GM10266 (cell line): ENCODE data around the gene FAM200C.

Experiments used
- DNase-seq: peaks from one replicate; pipeline ENCODE4 v3.0.0; 2012; ENCODE audit errors: extremely low spot score
- CTCF ChIP-seq: IDR thresholded peaks from 2 replicates; pipeline ENCODE4 v1.5.1; 2012; ENCODE audit warnings: mild to moderate bottlenecking, low read depth; ENCODE audit not compliant: control insufficient read depth, insufficient read depth; ENCODE audit errors: missing control alignments

The FAM200C gene

DNA sequence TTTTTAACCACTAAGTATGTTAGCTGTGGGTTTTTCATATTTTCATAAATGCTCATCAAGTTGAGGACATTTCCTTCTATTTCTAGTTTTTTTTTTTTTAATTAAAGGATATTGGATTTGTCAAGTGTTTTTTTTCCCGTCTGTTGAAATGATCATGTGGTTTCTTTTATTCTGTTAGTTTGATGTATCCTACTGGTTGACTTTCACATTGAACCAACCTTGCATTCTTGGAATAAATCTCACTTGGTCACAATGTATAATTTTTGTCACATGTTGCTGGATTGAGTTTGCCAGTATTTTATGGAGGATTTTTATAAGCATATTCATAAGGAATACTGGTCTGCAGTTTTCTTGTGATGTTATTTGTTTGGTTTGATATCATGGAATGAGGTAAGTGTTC lies 12.4 kb downstream of the FAM200C start:
- no peak for DNase-seq
- TF ChIP-seq CTCF: no peak

DNA sequence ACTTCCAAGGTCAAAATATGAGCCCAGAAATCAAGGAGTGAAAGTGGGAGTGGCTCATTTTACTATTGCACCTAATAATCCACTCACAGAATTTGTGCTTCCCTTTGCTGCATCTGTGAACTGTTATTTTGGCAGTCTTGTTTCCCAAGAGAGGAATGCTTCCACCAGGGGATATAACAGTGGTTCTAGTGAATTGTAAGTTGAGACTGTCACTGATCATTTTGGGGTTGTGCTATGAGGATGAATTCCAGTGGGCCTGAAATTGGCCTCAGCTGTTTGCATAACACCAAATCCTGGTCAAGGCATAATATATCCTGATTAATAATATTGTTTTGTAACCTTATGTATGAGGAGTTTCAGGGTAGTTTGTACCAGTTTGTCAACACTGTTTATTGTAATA lies 14.4 kb downstream of the FAM200C start:
- DNase-seq: no peak

DNA sequence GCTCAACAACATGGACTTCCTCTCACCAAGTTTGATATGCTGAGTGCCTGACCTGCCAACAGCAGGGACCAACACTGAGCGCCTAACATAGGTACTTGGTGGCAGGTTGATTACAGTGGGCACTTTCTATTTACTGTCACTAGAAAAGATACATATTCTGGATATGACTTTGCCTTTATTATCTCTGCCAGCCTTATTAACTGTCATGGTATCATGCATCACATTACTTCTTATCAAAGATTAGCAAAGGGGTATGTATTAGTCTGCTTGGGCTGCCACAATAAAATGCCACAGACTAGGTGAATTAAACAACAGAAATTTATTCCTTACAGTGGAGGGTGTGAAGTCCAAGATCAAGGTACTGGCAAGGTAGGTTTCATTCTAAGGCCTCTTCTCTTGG lies 15.2 kb downstream of the FAM200C start:
- DNase-seq: no peak
- TF ChIP-seq CTCF: no peak

More for the DNA sequence above, 14.4 kb downstream of the FAM200C start:
- TF ChIP-seq CTCF: no peak

GRCh38 chr5:160382346-160382745 lies 17.5 kb downstream of the FAM200C start:
- no peak for TF ChIP-seq CTCF

GRCh38 chr5:160380041-160380440 lies 19.8 kb downstream of the FAM200C start:
- no peak for DNase-seq

More at GRCh38 chr5:160382346-160382745, 17.5 kb downstream of the FAM200C start:
- no peak for DNase-seq

DNA sequence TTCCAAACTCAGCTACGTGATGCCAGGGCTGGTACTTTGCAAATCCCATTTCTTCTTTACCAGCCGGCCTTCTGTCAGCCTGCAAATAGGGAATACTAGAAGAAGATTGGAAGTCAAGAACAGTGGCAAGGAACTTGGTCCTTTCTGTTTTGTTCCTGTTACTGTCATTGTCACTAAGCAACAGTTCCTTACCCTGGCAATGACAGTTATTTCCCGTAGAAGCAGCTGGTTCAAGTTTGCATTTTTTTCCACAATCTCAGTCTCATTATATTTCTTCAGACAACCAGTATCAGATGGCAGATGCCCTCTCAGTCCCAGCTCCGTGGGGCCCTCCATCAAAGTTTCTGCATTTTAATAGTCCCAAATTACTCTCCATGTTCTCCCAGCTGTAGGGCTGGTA lies 20.3 kb downstream of the FAM200C start:
- no peak for DNase-seq
- no peak for TF ChIP-seq CTCF

More at GRCh38 chr5:160380041-160380440, 19.8 kb downstream of the FAM200C start:
- no peak for TF ChIP-seq CTCF

DNA sequence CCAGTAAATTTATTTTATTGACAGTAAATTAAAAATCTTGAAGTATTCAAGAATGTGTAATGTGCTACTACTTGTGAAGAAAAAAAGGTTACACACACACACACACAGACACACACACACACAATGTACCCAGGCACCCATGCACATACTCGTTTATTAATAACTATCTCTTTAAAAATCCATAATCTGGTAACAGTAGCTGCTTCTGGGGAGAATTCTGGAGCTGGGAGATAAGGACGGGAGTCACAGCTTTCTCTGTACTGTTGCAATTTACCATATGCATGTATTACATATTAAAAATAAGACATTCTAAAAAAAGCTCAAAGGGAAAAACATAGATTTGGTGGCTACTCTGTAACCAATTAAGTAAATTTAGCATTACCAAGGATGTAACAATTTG lies 21.5 kb downstream of the FAM200C start:
- no peak for DNase-seq
- no peak for TF ChIP-seq CTCF
